Left lung (tissue), 10 donors: Measurements from ENCODE around the gene TANC1. TPM values are rescaled to one million over a fixed set of nuclear protein-coding genes. Genes with fewer than 3 reads are reported as not detected.

Source experiments
- ATAC-seq: fragments of 200-7000 bp; cut with Tn5 transposase; one replicate; pipeline ENCODE4 v1.9.1; 2020; ENCODE audit warnings: moderate library complexity
- DNase-seq, 4 donors: peaks; one replicate each; pipeline ENCODE4 v3.0.0-alpha.2; 2013 to 2020
- H3K27ac ChIP-seq, 2 donors: fragments of 200-600 bp; sonication (generic) in 1 of 2; one replicate each; pipeline versions ENCODE4 v1.5.0 to v1.8.0; 2020 to 2021
- H3K27me3 ChIP-seq, 2 donors: fragments of 200-600 bp; sonication (generic) in 1 of 2; one replicate each; pipeline versions ENCODE4 v1.5.0 to v1.8.0; 2020 to 2021
- H3K36me3 ChIP-seq, 2 donors: fragments of 200-600 bp; sonication (generic) in 1 of 2; one replicate each; pipeline versions ENCODE4 v1.5.0 to v1.8.0; 2020 to 2021
- H3K4me1 ChIP-seq, 2 donors: fragments of 200-600 bp; one replicate each; pipeline ENCODE4 v1.8.0; 2021
- H3K4me3 ChIP-seq, 2 donors: fragments of 200-600 bp; sonication (generic) in 1 of 2; one replicate each; pipeline versions ENCODE4 v1.5.0 to v1.8.0; 2020 to 2021; ENCODE audit warnings: mild to moderate bottlenecking in 1 of 2
- H3K9me3 ChIP-seq, 2 donors: fragments of 200-600 bp; sonication (generic) in 1 of 2; one replicate each; pipeline versions ENCODE4 v1.5.0 to v1.8.0; 2020 to 2021
- intact Hi-C, 2 donors: fragments of 100-400 bp; cut with DNase I; formaldehyde crosslinking; loops; one replicate each; pipeline versions ENCODE4 v1.11.2 to v1.14.2; 2022
- polyA plus RNA-seq, 6 donors: library from polyadenylated mRNA; unstranded; fragments of 120-200 nt; gene quantifications; one replicate each; pipeline ENCODE4 v1.2.1, GENCODE V29; 2013; ENCODE audit not compliant: insufficient read length in 6 of 6
- total RNA-seq, 2 donors: library from RNA; stranded (reverse); fragmentation: NEBNext Ultra II Directional; extraction: Animal tissue kit (Norgen Biotek cat#: 25700); gene quantifications; one replicate each; pipeline ENCODE4 v1.2.1, GENCODE V29; 2021
- TF ChIP-seq, protein P1 (sequence below), 2 donors: fragments of 200-600 bp; sonication (generic) in 1 of 2; IDR thresholded peaks; one replicate each; pipeline versions ENCODE4 v1.5.0 to v1.8.0; 2021; ENCODE audit warnings: antibody characterized with exemption in 2 of 2
- donor health status: DM: no; HTN: yes; CAD: no.
- donor health status: DM: no; HTN: no; CAD: no.

Gene TANC1
- total and polyA plus RNA-seq, 8 donors, result 40.1 to 76.6 (median 53.3) TPM

DNA sequence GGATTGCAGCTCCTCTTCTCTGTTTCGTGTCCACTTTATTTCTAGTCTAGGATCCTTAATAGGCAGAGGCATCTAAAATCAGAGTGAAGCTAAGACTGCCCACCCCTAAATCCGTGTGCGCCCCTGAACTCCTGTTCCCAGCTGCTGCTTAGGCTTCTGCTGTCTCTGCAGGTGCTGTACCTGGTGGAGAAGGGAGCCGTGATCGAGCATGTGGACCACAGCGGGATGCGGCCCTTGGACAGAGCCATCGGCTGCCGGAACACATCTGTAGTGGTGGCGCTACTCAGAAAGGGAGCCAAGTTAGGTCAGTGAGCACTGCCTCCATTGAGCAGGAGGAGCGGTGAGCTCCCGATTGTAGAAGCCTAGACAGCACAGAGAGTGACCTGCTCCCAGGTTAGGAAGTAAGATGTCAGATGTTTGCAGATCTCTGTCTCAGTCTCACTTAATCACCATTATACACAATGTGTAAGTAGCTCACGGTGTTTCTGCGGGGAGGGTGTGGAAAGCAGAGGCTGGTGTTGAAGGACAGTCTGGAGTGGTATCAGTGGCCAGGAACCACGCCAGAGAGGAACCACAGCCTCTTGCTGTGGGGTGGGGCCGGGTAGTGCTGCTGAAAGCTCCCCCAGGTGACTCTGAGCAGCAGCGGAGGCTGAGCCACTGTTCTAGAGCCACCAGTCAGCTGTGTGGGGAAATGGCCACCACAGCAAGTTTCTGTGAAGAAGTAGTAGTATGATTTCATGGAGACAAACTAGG, 255.8 kb downstream of the TANC1 start:
- DNase-seq, result no peak
- H3K4me3 ChIP-seq, result no peak overlapping the region
- H3K36me3 ChIP-seq, result peaks cover 0 to 56% of the 10 kb centered on the region in 2 donors
- intact Hi-C loops, result no loop called here
- peak overlapping the region; percentile 57 to 72 for H3K27ac ChIP-seq
- H3K9me3 ChIP-seq, result no peaks in the 10 kb centered on the region
- TF ChIP-seq, protein P1, sequence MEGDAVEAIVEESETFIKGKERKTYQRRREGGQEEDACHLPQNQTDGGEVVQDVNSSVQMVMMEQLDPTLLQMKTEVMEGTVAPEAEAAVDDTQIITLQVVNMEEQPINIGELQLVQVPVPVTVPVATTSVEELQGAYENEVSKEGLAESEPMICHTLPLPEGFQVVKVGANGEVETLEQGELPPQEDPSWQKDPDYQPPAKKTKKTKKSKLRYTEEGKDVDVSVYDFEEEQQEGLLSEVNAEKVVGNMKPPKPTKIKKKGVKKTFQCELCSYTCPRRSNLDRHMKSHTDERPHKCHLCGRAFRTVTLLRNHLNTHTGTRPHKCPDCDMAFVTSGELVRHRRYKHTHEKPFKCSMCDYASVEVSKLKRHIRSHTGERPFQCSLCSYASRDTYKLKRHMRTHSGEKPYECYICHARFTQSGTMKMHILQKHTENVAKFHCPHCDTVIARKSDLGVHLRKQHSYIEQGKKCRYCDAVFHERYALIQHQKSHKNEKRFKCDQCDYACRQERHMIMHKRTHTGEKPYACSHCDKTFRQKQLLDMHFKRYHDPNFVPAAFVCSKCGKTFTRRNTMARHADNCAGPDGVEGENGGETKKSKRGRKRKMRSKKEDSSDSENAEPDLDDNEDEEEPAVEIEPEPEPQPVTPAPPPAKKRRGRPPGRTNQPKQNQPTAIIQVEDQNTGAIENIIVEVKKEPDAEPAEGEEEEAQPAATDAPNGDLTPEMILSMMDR (IDR thresholded peaks at IDR 0.05), result no peak
- no peaks in the 10 kb centered on the region for H3K27me3 ChIP-seq
- peak; percentile 26 for ATAC-seq
- peaks cover 9 to 31% of the 10 kb centered on the region in 2 donors for H3K4me1 ChIP-seq

DNA sequence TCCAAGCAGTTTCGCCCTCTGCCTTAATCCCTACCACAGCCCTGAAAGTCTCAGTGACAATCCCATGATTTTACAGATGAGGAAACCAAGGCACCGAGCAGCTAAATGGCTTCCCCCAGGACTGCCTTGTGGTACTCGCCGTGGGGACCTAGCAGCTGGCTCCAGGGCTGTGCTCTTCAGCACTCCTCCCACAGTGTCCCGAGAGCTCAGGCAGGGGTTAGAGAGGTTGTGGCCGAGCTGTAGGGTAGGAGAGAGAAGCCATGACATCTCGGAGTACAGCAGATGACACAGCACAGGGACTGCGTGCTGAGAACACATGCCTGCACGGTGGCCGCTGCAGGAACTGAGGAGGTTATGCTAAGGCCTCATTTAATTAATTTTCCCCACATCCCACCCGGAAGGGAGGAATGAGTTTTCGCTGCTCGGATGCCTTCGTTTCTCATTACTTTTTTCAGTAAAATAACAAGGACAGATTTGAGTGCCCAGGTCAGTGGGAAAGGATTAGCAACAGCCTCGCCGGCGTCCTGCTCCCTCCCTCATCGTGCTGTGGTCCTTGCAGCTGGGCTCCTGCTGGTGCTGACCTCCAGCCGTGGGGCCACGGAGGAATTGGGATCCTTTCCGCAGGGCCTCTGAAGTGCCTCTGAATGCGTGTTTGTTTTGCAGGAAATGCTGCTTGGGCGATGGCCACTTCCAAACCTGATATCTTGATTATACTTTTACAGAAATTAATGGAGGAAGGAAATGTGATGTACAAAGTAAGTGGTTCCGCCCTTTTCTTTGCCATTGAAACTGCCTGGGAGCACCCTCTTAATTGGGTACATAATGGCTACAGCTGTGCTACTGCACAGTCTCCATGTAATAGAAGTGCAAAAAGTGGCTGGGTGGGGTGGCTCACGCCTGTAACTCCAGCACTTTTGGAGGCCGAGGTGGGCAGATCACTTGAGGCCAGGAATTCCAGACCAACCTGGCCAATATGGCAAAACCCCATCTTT, 256.9 kb downstream of the TANC1 start:
- peaks cover 9 to 31% of the 10 kb centered on the region in 2 donors for H3K4me1 ChIP-seq
- TF ChIP-seq, protein P1 (IDR thresholded peaks at IDR 0.05), result no peak
- no peaks in the 10 kb centered on the region for H3K27me3 ChIP-seq
- peak overlapping the region; percentile 57 to 72 for H3K27ac ChIP-seq
- no peak for DNase-seq
- H3K4me3 ChIP-seq, result no peak overlapping the region
- intact Hi-C loops, result no loop called here
- ATAC-seq, result no peak
- H3K36me3 ChIP-seq, result peaks cover 0 to 59% of the 10 kb centered on the region in 2 donors
- no peaks in the 10 kb centered on the region for H3K9me3 ChIP-seq

DNA sequence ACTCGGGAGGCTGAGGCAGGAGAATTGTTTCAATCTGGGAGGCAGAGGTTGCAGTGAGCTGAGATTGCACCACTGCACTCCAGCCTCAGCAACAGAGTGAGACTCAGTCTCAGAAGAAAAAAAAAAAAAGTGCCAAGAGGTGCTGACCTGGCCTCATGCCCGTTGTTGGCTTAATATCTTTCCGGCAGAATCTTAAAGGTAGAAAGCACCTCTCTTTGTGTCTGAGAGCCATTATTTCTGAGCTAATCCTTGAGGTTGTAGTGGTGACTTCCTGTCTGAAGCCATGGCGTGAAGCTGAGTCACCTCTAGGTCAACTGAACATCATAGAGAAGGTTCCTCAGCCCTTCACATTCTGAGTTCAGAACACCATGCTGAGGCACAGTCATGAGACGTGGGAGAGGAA, 257.6 kb downstream of the TANC1 start:
- ATAC-seq (peak; percentile 71), DNase-seq (peak in 2 of 4 donors; percentile 23 to 61)
- H3K27ac ChIP-seq, result peak overlapping the region; percentile 57 to 72
- intact Hi-C loops, result no loop called here
- peaks cover 9 to 31% of the 10 kb centered on the region in 2 donors for H3K4me1 ChIP-seq
- H3K9me3 ChIP-seq, result no peaks in the 10 kb centered on the region
- H3K36me3 ChIP-seq, result peaks cover 0 to 61% of the 10 kb centered on the region in 2 donors
- TF ChIP-seq, protein P1 (IDR thresholded peaks at IDR 0.05), result no peak
- H3K27me3 ChIP-seq, result no peaks in the 10 kb centered on the region
- no peak overlapping the region for H3K4me3 ChIP-seq

DNA sequence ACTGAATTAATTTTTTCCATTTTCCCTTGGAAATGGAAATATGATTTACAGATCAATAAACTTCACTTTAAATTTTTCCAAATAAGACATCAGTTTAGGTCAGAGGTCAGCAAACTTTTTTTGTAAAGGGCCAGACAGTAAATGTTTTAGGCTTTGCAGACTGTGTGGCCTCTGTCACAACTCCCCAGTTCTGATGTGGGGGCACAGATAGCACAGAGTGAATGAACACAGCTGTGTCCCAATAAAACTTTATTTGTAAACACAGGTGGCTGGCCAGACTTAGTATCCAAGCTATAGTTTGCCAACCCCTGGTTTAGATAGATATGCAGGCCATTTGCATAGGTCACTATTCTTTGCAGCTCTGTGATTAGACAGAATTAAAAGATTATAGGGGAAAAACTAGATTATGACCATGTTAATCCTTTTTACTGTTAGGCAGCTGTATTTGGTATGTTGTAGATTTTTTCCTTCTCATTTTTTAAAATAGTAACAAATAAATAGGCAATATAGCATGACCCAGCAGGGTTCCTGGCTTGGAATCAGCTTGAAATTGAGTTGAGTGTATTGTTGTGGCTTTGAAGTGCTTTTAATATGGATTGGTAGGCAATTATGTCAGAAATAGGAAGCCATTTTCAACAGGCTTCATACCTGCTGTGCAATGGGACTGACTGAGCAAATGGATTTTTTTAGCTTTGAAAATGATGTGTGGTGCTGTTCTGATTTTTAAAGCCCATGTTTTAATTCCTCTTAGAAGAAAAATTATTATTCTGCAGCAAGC, 258.4 kb downstream of the TANC1 start:
- TF ChIP-seq, protein P1 (IDR thresholded peaks at IDR 0.05), result no peak
- H3K27ac ChIP-seq, result peak overlapping the region; percentile 57 to 72
- peaks cover 9 to 31% of the 10 kb centered on the region in 2 donors for H3K4me1 ChIP-seq
- intact Hi-C loops, result no loop called here
- ATAC-seq (no peak), DNase-seq (no peak)
- no peaks in the 10 kb centered on the region for H3K9me3 ChIP-seq
- H3K36me3 ChIP-seq, result peaks cover 0 to 56% of the 10 kb centered on the region in 2 donors
- no peaks in the 10 kb centered on the region for H3K27me3 ChIP-seq
- H3K4me3 ChIP-seq, result no peak overlapping the region
